Measurements from ENCODE around the gene VIL1. TPM values are rescaled to one million over a fixed set of nuclear protein-coding genes. Genes with fewer than 3 reads are reported as not detected.

The VIL1 gene
- total RNA-seq, 4 donors from 2014 or later = 177 to 541 (median 285) TPM

- intact Hi-C loops (cut with DNase I; ENCODE audit: low total_unique reads) = no loop called here
- WGBS, 2 donors (ENCODE audit: low coverage in 1 of 2) = 84 to 90% methylated on average over 2 to 9 of the region's 9 CpGs
- no peak overlapping the region for H3K4me3 ChIP-seq
These were observed 4.7 kb downstream of the VIL1 start for GRCh38 chr2:218423584-218423983.

GRCh38 chr2:218425531-218425930 lies 6.6 kb downstream of the VIL1 start:
- intact Hi-C loops (cut with DNase I; ENCODE audit: low total_unique reads) = no loop called here
- H3K4me1 ChIP-seq = peaks cover 0 to 10% (median 3%) of the 10 kb centered on the region in 4 donors
- peaks cover 0 to 4% (median 0%) of the 10 kb centered on the region in 4 donors for H3K36me3 ChIP-seq
- no peak for DNase-seq
- WGBS, 2 donors (ENCODE audit: low coverage in 1 of 2) = 78% methylated on average over 10 of the region's 10 CpGs; no CpG with 5 or more reads in 1 of the 2 donors
- H3K4me3 ChIP-seq = no peak overlapping the region
- H3K27ac ChIP-seq = no peak overlapping the region
- TF ChIP-seq EP300 (IDR thresholded peaks at IDR 0.05; ENCODE audit: low read depth) = no peak
- TF ChIP-seq POLR2A (IDR thresholded peaks at IDR 0.05) = no peak
- no peak for TF ChIP-seq POLR2AphosphoS5 (IDR thresholded peaks at IDR 0.05)
- TF ChIP-seq CTCF (IDR thresholded peaks at IDR 0.05) = no peak
- H3K27me3 ChIP-seq = no peaks in the 10 kb centered on the region
- no peaks in the 10 kb centered on the region for H3K9me3 ChIP-seq
- in situ Hi-C loops (cut with MboI; ENCODE audit: low pct_ligation_motif_present in 1 of 4, low pct_unique_long_range_greater_than_20kb in 1 of 4, low sequenced_read_pairs in 3 of 4) = no loop called here

More at GRCh38 chr2:218423584-218423983, 4.7 kb downstream of the VIL1 start:
- TF ChIP-seq EP300 (IDR thresholded peaks at IDR 0.05; ENCODE audit: low read depth) (no peak), CTCF (IDR thresholded peaks at IDR 0.05) (no peak), POLR2A (IDR thresholded peaks at IDR 0.05) (no peak), POLR2AphosphoS5 (IDR thresholded peaks at IDR 0.05) (no peak)
- H3K9me3 ChIP-seq = no peaks in the 10 kb centered on the region
- no peaks in the 10 kb centered on the region for H3K27me3 ChIP-seq
- peaks cover 0 to 11% (median 4%) of the 10 kb centered on the region in 4 donors for H3K4me1 ChIP-seq
- no peak for DNase-seq
- H3K27ac ChIP-seq = no peak overlapping the region
- H3K36me3 ChIP-seq = peaks cover 0 to 4% (median 0%) of the 10 kb centered on the region in 4 donors
- in situ Hi-C loops (cut with MboI; ENCODE audit: low pct_ligation_motif_present in 1 of 4, low pct_unique_long_range_greater_than_20kb in 1 of 4, low sequenced_read_pairs in 3 of 4) = no loop called here

GRCh38 chr2:218427741-218428140 lies 8.8 kb downstream of the VIL1 start:
- WGBS, 2 donors (ENCODE audit: low coverage in 1 of 2) = 50 to 82% methylated on average over 1 to 11 of the region's 11 CpGs
- H3K4me1 ChIP-seq = no peaks in the 10 kb centered on the region
- H3K27me3 ChIP-seq = no peaks in the 10 kb centered on the region
- no peak overlapping the region for H3K27ac ChIP-seq
- H3K9me3 ChIP-seq = no peaks in the 10 kb centered on the region
- in situ Hi-C loops (cut with MboI; ENCODE audit: low pct_ligation_motif_present in 1 of 4, low pct_unique_long_range_greater_than_20kb in 1 of 4, low sequenced_read_pairs in 3 of 4) (no loop called here), intact Hi-C loops (cut with DNase I; ENCODE audit: low total_unique reads) (no loop called here)
- no peak for TF ChIP-seq POLR2A (IDR thresholded peaks at IDR 0.05)
- no peak for TF ChIP-seq EP300 (IDR thresholded peaks at IDR 0.05; ENCODE audit: low read depth)
- no peak for TF ChIP-seq POLR2AphosphoS5 (IDR thresholded peaks at IDR 0.05)
- no peak for TF ChIP-seq CTCF (IDR thresholded peaks at IDR 0.05)
- H3K36me3 ChIP-seq = peaks cover 0 to 4% (median 0%) of the 10 kb centered on the region in 4 donors
- DNase-seq = no peak
- H3K4me3 ChIP-seq = no peak overlapping the region

GRCh38 chr2:218428846-218429558 lies 10.1 kb downstream of the VIL1 start:
- no peaks in the 10 kb centered on the region for H3K9me3 ChIP-seq
- peaks cover 0 to 4% (median 0%) of the 10 kb centered on the region in 4 donors for H3K36me3 ChIP-seq
- H3K27ac ChIP-seq = no peak overlapping the region
- no peaks in the 10 kb centered on the region for H3K27me3 ChIP-seq
- in situ Hi-C loops (cut with MboI; ENCODE audit: low pct_ligation_motif_present in 1 of 4, low pct_unique_long_range_greater_than_20kb in 1 of 4, low sequenced_read_pairs in 3 of 4) = no loop called here
- intact Hi-C loops (cut with DNase I; ENCODE audit: low total_unique reads) = no loop called here
- H3K4me3 ChIP-seq = no peak overlapping the region
- no peak for DNase-seq
- H3K4me1 ChIP-seq = no peaks in the 10 kb centered on the region
- WGBS, 2 donors (ENCODE audit: low coverage in 1 of 2) = 93% methylated on average over 24 of the region's 24 CpGs; no CpG with 5 or more reads in 1 of the 2 donors
- TF ChIP-seq POLR2A (IDR thresholded peaks at IDR 0.05) (no peak), CTCF (IDR thresholded peaks at IDR 0.05) (no peak), EP300 (IDR thresholded peaks at IDR 0.05; ENCODE audit: low read depth) (no peak), POLR2AphosphoS5 (IDR thresholded peaks at IDR 0.05) (no peak)
